Esophagus (tissue), 2 donors: ENCODE measurements around the gene NEURL2. TPM values are rescaled to one million over a fixed set of nuclear protein-coding genes. Genes with fewer than 3 reads are reported as not detected.

ENCODE experiments used
- H3K27ac ChIP-seq, 2 donors: one replicate each; pipeline ENCODE4 v1.5.1; 2013; ENCODE audit warnings: low read depth in 2 of 2, mild to moderate bottlenecking in 2 of 2, inconsistent platforms in 1 of 2, low read length in 1 of 2, moderate library complexity in 1 of 2
- H3K27me3 ChIP-seq, 2 donors: one replicate each; pipeline ENCODE4 v1.6.1; 2013; ENCODE audit warnings: low read length in 2 of 2, control low read depth in 1 of 2, mild to moderate bottlenecking in 1 of 2; ENCODE audit not compliant: insufficient read depth in 2 of 2, control insufficient read depth in 1 of 2
- H3K36me3 ChIP-seq, 2 donors: one replicate each; pipeline ENCODE4 v1.6.1; 2013; ENCODE audit warnings: low read length in 1 of 2; ENCODE audit not compliant: control insufficient read depth in 2 of 2, insufficient read depth in 2 of 2
- H3K4me1 ChIP-seq, 2 donors: one replicate each; pipeline ENCODE4 v1.6.1; 2013; ENCODE audit warnings: low read length in 1 of 2; ENCODE audit not compliant: control insufficient read depth in 2 of 2, insufficient read depth in 2 of 2
- H3K4me3 ChIP-seq, 2 donors: one replicate each; pipeline ENCODE4 v1.5.1; 2013; ENCODE audit warnings: low read length in 2 of 2, mild to moderate bottlenecking in 2 of 2, low read depth in 1 of 2, moderate library complexity in 1 of 2
- H3K9me3 ChIP-seq, 2 donors: one replicate each; pipeline ENCODE4 v1.6.1; 2013; ENCODE audit warnings: mild to moderate bottlenecking in 2 of 2, low read depth in 1 of 2, low read length in 1 of 2, moderate library complexity in 1 of 2; ENCODE audit not compliant: control insufficient read depth in 2 of 2, insufficient read depth in 1 of 2
- WGBS, 2 donors: extraction: QIAGEN DNeasy Blood & Tissue Kit; methylation state at CpG; one replicate each; pipeline ENCODE4 v1.1.7; 2013; 5-methylcytosine and 5-hydroxymethylcytosine counted together
- polyA plus RNA-seq, 2 donors: library from polyadenylated mRNA; stranded (reverse); fragments of 200-250 nt; gene quantifications; one replicate each; pipeline ENCODE4 v1.2.3, GENCODE V29; 2013
- donor health status: healthy with polysubstance abuse.
- donor health status: Bipolar disorder and iron deficiency.

The NEURL2 gene
- polyA plus RNA-seq = 1 to 10 TPM; 1.4 to 2.5 TPM

- Histone ChIP-seq H3K36me3 (peaks cover 7 to 15% of the 10 kb centered on the region in 2 donors), H3K4me1 (peaks cover 7 to 18% of the 10 kb centered on the region in 2 donors), H3K9me3 (no peaks in the 10 kb centered on the region), H3K27ac (peak within 1 kb of the TSS; percentile 80 to 83), H3K4me3 (peak within 1 kb of the TSS; percentile 80 to 86), H3K27me3 (no peaks in the 10 kb centered on the region)
- WGBS, 2 donors = 1% methylated on average over 69 to 78 of the region's 78 CpGs
Measured at GRCh38 chr20:45890985-45891983, at the start of gene NEURL2, which contains the start of gene CTSA. NEURL2 (minus strand) TSS chr20:45891208; CDS start chr20:45890991, 217 bp downstream. CTSA (plus strand) TSS chr20:45891335; CDS start chr20:45891569, 234 bp downstream.

GRCh38 chr20:45940469-45940868, 49.5 kb upstream of the NEURL2 start:
- 89 to 94% methylated on average over 13 of the region's 13 CpGs for WGBS, 2 donors
- H3K4me1 ChIP-seq = peaks cover 0 to 15% of the 10 kb centered on the region in 2 donors
- H3K4me3 ChIP-seq = no peak overlapping the region
- no peaks in the 10 kb centered on the region for H3K27me3 ChIP-seq
- no peak overlapping the region for H3K27ac ChIP-seq
- peaks cover 19 to 46% of the 10 kb centered on the region in 2 donors for H3K36me3 ChIP-seq
- H3K9me3 ChIP-seq = no peaks in the 10 kb centered on the region

GRCh38 chr20:45940053-45940452, 49.0 kb upstream of the NEURL2 start:
- WGBS, 2 donors = 84 to 94% methylated on average over 3 of the region's 3 CpGs
- Histone ChIP-seq H3K36me3 (peaks cover 16 to 42% of the 10 kb centered on the region in 2 donors), H3K27ac (no peak overlapping the region), H3K4me1 (peaks cover 0 to 12% of the 10 kb centered on the region in 2 donors), H3K4me3 (no peak overlapping the region), H3K27me3 (no peaks in the 10 kb centered on the region), H3K9me3 (no peaks in the 10 kb centered on the region)

GRCh38 chr20:45938727-45939438, 47.9 kb upstream of the NEURL2 start:
- WGBS, 2 donors = 90 to 91% methylated on average over 13 of the region's 13 CpGs
- Histone ChIP-seq H3K27me3 (no peaks in the 10 kb centered on the region), H3K4me1 (peaks cover 0 to 9% of the 10 kb centered on the region in 2 donors), H3K36me3 (peaks cover 12 to 37% of the 10 kb centered on the region in 2 donors), H3K9me3 (no peaks in the 10 kb centered on the region), H3K4me3 (no peak overlapping the region), H3K27ac (no peak overlapping the region)

GRCh38 chr20:45937765-45938164, 46.8 kb upstream of the NEURL2 start:
- H3K4me1 ChIP-seq = peaks cover 2 to 8% of the 10 kb centered on the region in 2 donors
- no peaks in the 10 kb centered on the region for H3K9me3 ChIP-seq
- no peak overlapping the region for H3K27ac ChIP-seq
- peaks cover 12 to 27% of the 10 kb centered on the region in 2 donors for H3K36me3 ChIP-seq
- no peaks in the 10 kb centered on the region for H3K27me3 ChIP-seq
- WGBS, 2 donors = 69 to 73% methylated on average over 2 of the region's 2 CpGs
- no peak overlapping the region for H3K4me3 ChIP-seq

GRCh38 chr20:45935416-45936046, 44.5 kb upstream of the NEURL2 start:
- peaks cover 12 to 19% of the 10 kb centered on the region in 2 donors for H3K36me3 ChIP-seq
- no peaks in the 10 kb centered on the region for H3K27me3 ChIP-seq
- peaks cover 2 to 5% of the 10 kb centered on the region in 2 donors for H3K4me1 ChIP-seq
- no peaks in the 10 kb centered on the region for H3K9me3 ChIP-seq
- peak overlapping the region; percentile 46 to 85 for H3K4me3 ChIP-seq
- H3K27ac ChIP-seq = peak overlapping the region; percentile 66 to 88
- 9% methylated on average over 21 of the region's 21 CpGs for WGBS, 2 donors

GRCh38 chr20:45934586-45935415, 43.8 kb upstream of the NEURL2 start, which contains the start of gene PCIF1:
PCIF1 (plus strand) TSS chr20:45934683; CDS start chr20:45939000, 4,317 bp downstream.
- peak within 1 kb of the TSS; percentile 99 to 100 for H3K27ac ChIP-seq
- H3K9me3 ChIP-seq = no peaks in the 10 kb centered on the region
- no peaks in the 10 kb centered on the region for H3K27me3 ChIP-seq
- peaks cover 11 to 12% of the 10 kb centered on the region in 2 donors for H3K36me3 ChIP-seq
- peaks cover 2 to 5% of the 10 kb centered on the region in 2 donors for H3K4me1 ChIP-seq
- WGBS, 2 donors = 0 to 1% methylated on average over 55 to 102 of the region's 102 CpGs
- peak within 1 kb of the TSS; percentile 85 to 88 for H3K4me3 ChIP-seq

GRCh38 chr20:45934046-45934585, 43.1 kb upstream of the NEURL2 start:
- Histone ChIP-seq H3K27ac (peak overlapping the region; percentile 99 to 100), H3K4me3 (peak overlapping the region; percentile 85 to 88), H3K9me3 (no peaks in the 10 kb centered on the region), H3K27me3 (no peaks in the 10 kb centered on the region), H3K36me3 (peaks cover 6 to 8% of the 10 kb centered on the region in 2 donors), H3K4me1 (peaks cover 2 to 5% of the 10 kb centered on the region in 2 donors)
- WGBS, 2 donors = 1 to 2% methylated on average over 32 to 34 of the region's 34 CpGs
